GM18520 (cell line): ENCODE measurements around the gene ZNF892.
A peak's percentile ranks its signal among the peaks of the same experiment; 100 is the strongest.
"Not testable (repeated sequence)": the region's sequence is repeated elsewhere in the genome, so short reads cannot be mapped to it uniquely, and the experiment has no call there.

Experiments used
- ATAC-seq: cut with Tn5 transposase; IDR thresholded peaks from one replicate; pipeline ENCODE4 v1.9.1; 2021; ENCODE audit not compliant: unreplicated experiment

ZNF892 gene

DNA sequence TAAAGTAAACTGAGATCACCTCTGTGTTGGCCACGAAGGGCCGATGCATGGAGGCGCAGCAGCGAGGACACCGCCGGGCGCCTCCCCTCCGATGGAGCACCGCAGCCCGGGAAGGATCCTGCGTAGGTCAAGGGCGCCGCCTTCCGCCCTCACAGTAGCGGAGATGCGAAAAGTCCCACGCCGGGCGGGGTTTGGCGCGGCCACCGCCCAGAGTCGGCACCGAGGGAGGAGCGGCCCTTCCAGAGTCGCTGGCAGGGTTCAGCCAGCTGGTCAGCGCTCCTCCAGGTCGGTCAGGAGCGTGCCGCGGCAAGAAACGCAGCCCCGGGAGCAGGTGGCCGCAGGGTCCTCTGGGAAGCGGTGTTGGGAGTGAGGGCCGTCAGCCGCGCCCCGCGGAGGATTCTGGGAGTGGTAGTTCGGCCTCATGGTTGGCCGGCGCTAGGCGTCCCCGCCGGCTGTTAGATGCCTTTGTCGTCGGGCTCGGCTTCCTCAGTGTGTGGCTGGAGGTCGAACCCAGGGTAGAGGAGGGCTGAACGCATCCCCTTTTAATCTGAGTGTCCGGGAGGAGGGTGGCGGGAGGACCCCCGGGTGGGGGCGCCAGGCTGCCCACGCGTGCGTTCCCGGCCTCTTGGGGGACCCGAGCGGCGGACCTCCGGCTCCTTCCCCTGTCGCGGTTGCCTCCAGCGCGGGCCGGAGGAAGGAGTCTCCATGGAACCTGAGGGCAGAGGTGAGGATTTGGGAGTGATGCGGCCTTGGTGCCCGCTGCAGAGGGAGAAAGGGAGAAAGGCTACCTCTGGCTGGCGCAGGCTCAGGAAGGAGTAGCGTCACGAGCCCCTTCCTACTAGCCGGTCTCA is at the start of gene ZNF892:
Gene ZNF892, plus strand, starts transcription at position 411 of the 851 bp plus-strand sequence. Its CDS starts 295 bp downstream, at position 706.
- peak; percentile 87 for ATAC-seq

DNA sequence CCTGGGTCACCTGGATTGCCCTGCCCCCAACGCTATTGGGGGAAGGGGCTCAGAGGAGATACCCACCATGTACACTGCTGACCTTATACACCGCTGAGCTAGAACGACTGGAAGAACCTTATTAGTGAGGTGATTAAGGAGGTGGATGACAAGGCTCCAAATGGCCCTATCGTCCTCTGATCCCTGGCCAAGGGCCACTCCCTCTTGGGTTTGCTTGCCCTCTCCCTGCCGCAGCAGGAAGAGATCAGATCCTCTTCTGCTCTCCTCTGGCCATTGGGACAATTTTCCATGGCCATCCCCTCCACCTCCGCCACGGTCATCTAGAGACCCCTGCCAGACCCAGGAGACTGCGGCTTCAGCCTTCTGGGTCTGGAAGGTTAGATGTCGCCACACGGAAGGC is 48.9 kb upstream of the ZNF892 start:
- no peak for ATAC-seq

DNA sequence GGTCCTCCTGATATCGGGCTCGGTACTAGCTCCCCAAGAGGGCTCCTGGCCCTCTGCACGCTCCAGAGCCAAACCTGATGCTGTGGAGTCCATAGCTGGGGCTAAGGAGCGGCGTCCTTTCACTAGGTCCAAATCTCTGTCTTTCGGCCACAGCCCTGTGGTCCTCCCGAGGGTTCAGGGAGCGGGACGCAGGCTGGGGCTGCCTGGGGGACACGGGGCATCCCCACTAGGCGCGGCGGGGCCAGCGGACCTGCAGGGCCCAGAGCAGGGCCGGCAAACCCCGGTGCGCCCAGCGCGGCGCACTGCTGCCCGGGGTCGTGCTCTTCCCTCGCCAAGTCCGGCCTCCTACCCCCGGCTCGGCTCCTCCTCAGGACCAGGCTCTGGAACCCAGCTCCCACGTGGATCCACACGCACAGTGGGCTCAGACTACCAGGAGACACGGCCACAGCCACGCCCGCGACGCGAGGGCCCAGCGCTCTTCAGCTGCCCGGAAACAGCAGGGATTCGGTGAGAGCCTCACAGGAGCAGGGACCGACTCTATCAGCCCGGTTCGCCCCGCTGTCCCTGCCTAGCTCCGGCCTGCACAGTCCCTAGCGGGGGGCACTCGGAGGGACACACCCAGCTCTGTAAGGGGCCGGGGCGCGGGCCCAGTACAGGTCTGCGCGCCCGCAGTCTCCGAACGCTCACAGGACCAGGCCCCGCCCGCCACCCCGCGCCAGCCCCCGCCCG is 48.3 kb upstream of the ZNF892 start:
- peak; percentile 17 for ATAC-seq

DNA sequence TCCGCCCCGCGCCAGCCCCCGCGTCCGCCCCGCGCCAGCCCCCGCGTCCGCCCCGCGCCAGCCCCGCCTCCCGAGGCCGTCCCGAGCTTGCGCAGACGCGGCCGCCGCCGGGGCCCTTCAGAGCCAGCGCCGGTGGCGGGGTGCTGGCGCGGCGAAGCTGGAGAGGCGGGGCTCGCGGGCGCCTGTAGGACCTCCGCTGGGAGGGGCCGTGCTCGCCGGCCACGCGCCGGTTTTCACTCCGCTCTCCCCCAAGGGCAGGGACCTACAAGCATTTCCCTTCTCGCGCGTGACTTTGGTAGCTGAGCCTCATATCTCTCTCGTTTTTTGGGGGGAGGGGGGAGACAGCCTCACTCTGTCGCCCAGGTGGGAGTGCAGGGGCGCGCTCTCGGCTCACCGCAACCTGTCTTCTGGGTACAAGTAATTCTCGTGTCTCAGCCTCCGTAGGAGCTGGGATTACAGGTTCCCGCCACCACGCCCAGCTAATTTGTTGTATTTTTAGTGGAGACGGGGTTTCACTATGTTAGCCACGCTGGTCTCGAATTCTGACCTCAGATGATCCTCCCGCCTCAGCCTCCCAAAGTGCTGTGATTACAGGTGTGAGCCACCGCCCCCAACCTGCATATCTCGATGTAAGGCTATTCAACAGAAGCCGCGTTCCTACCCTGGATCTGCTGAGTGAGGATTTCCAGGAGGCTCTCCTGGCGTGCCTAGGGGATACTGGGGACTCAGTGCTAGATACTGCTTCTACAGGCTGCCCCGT is 47.5 kb upstream of the ZNF892 start, which contains the start of gene ZNF514:
Gene ZNF514, minus strand, starts transcription at position 159 of the 760 bp plus-strand sequence. CDS start 6,595 bp downstream, outside the sequence.
- peak; percentile 83 for ATAC-seq

DNA sequence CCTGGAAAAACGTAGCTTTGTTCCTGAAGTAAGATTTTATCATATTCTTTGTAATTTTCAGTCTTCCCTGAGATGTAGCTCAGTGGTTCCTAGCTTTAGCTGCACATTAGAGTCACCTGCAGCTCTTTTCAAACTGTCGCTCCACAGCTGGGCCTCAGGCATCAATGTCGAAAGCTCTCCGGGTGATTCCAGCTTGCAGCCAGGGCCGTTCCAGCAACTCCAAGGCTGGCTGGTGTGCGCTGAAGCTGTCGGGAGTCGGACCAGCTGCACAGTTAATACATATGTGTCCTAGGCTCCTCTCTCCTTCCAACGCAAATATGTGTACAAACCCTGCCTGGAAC is 42.3 kb upstream of the ZNF892 start:
- ATAC-seq: no peak

DNA sequence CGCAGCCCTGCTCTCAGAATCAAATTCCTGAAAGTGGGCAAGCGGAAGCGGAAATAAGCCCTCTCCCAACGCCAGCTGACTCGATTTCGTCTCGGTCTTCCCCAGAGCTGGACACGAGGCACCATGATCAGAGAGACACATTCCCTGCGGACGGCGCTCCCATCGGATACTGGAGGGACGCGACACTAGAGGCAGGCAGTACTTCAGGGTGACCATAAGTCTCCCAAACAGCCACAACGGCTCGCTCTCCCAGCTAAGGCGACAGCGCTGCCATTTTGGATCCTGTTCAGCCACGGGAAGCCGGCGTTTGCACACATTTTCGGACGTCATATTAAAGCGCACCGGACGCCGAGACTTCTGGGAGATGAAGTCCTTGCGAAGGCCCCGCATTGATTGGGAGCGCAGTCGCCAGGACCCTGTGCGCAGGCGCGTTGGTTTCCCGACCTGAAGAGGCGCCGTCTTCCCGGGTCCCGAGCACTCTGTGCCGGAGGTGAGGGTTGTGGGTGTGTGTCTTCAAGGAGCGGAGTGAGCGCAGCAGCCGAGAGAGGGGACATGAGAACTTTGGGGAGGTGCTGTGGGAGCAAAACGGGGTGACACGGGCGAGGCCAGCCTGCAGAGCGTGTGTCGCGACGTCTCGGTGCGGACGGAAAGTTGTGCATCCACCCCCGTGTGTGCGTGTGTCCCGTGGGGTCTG is 41.8 kb upstream of the ZNF892 start, which contains the start of gene ZNF2:
Gene ZNF2, plus strand, starts transcription at position 439 of the 694 bp plus-strand sequence. CDS start 10,418 bp downstream, outside the sequence.
- ATAC-seq: peak; percentile 90

DNA sequence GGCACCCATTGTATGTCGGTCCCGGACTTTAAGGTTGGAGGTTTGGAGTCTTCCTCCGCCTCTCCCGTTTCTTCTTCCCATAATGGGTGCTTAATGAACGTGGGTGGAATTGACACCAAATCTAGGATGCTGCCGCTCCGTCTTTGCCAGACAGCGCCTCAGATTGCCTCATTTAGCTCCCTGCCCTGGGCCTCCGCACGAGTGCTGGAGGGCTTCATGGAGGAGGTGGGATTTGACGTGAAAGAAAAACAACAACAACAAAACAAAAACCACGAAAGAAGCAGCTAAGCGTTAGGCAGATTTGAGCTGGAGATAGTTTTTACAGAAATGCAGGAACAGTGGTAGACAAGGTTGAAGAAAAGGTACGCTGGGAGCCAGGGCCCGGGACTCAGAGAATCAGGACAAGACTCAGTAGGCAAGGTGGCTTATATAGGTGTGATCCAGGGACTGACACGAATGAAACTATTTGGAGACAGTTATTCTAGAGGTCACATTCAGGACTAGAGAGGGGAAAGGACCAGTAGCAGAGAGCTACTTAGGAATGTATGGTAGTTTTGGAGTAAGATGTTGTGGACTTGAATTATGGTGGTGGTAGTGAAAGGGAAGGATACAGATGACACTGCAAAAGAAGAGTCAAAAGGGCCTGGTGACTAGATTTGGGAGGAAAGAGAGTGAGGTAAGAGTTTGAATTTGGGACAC is 41.1 kb upstream of the ZNF892 start:
- peak; percentile 3 for ATAC-seq

DNA sequence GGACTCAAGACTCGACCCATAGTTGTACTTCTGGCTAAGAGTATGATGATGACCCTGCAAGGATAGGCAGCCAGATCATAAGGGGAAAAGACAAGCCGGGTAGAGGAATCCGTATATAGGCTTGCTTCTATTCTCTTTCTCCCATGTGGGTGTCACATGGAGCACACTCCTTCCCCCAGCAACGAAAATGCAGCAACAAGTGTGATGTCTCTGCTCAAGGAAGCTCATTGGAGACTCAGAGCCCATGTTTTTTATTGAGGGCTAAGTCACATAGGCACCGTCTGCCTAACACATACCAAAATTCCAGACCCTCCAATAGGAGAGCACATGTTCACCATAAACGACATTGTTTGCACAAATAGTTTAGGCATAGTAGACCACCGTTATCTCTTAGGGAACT is 35.4 kb upstream of the ZNF892 start:
- ATAC-seq: no peak

DNA sequence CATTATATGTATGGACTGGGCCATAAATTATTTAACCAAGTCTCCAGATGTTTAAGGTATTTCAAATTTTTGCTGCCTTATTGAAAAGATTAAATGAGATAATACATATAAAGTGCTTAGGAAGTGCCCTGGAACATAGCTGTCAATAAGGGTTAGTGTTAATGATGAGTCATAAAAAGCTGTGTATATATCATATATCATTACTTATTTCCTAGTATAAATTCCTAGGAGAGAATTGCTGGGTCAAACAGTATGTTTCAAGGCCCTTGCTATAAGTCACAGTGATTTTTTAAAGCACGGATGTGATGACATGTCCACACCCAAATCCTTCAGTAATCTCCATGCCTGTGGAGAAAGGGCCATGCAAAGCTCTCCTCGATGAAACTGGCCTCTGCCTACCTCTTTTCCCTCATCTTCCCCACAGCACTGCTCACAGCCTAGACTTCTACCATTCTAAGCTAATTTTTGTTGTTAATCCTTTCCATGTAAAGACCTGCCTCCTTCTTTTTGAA is 33.2 kb upstream of the ZNF892 start:
- ATAC-seq: no peak

DNA sequence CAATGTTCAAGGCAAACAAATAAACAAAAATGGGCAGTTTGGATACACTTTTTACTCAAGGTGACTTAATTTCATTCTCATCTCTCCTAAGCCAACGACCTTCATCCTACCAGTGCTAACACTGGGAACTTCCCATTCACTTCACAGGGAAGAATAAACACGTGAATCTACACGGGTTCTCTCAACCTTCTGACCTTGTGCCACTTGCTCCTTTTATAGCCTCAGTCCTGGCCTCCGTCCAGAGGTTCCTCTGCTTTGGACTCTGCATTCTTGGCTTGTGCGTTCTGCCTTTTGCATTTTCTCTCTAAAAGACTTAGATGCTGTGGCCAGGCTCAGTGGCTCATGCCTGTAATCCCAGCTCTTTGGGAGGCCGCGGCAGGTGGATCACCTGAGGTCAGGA is 27.9 kb upstream of the ZNF892 start:
- ATAC-seq: no peak

DNA sequence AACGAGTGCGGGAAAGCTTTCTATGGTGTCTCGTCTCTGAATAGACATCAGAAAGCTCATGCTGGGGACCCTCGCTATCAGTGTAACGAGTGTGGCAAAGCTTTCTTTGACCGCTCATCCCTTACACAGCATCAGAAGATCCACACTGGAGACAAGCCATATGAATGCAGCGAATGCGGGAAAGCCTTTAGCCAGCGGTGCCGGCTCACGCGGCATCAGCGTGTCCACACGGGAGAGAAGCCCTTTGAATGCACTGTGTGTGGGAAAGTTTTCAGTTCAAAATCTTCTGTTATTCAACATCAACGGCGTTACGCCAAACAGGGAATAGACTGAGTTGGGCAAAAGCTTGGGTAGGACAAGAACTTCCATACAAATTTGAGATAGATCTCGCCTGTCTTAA is 25.5 kb upstream of the ZNF892 start:
- ATAC-seq: no peak

DNA sequence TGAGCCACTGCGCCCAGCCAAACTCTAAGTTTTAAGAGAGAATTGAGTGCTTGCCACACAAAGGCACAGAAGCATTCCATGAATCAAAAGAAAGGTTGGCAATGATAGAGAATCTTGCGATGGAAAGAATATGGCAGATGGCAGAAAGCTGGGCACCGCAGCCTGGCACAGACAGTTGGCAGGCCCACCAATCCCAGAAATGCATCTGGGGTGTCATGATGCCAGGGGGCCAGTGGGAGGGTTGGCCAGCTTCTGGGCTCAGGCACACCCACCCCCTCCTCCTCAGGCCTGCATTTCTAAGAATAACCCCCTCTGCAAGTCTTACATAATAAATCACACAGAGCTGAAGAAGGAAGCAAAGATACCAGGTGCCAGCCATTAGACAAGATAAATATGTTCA is 22.1 kb upstream of the ZNF892 start:
- ATAC-seq: no peak

DNA sequence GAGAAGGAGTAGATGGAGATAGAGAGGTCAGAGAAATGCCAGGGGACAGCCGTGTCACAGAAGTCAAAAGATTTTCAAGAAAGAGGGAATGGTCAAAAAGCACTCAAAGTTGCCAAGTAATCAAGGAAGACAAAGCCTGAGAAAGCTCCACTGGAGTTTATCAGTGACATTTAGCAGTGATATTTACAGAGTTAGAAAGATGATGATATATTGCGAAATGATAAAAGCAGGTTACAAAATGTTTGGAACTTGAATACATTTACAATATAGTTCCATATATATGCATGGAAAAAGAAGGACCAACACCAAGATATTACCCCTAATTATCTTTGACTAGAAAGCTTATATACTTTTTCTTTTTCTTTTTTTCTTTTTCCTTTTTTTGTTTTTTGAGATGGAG is 21.3 kb upstream of the ZNF892 start:
- ATAC-seq: no peak

DNA sequence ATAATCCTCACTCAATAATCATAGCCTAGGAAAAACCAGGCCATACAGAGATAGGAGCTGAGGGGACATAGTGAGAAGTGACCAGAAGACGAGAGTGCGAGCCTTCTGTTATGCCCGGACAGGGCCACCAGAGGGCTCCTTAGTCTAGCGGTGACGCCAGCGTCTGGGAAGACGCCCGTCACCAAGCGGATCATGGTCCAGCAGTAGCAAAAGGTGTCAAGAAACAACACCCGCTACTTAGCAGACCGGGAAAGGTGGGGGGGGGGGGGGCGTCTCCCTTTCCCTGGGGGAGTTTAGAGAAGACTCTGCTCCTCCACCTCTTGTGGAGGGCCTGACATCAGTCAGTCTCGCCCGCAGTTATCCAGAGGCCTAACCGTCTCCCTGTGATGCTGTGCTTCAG is 14.4 kb upstream of the ZNF892 start:
- not testable (repeated sequence) for ATAC-seq

DNA sequence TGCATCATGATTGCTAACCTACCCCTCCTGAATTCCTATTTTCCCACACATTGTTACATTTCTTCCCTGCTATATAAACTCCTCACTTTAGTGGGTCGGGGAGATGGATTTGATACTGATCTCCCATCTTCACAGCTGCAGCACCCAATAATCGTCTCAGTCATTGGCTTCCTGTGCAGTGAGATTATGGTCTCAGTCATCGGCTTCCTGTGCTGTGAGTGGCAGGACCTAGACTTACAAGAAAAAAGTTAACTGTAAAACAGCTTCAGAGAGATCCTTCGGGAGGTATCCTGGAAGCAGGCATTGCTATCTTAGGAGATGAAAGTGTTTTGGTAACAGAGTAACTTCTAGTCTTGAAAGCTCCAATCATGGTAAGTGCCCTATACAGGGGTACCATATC is 3.4 kb upstream of the ZNF892 start:
- no peak for ATAC-seq

DNA sequence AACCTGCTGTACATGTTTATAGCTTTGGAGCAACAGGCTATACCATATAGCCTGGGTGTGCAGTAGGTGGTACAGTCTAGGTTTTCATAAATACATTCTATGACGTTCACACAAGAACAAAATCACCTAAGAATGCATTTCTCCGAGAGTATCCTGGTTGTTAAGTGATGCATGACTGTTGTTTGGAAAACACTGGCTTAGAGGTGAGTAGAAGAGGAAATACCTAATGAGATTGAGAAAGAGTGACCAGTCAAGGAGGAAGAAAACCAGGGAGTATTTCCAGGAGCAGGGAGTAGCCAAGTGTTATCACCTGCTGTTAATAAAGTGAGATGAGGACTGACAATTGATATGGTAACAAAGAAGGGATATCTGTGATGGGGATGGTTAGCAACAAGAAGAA is 2.9 kb upstream of the ZNF892 start:
- no peak for ATAC-seq

DNA sequence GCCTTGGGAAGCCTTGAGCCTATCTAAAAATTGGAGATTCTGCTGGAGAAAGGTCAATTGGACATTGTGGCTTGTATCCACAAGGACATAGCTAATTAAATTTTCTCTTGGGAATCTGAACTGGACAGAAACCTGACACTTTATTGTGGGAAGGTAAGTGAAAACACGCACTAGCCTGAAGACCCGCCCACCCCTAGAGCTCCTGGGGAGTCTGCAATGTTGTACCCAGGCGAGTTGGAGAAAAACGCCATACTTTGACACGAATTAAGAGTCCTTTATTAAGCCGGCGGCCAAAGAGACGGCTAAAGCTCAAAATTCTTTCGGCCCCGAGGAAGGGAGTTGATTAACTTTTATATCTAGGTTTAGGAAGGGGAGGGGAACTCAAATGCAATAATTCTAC is 1.2 kb upstream of the ZNF892 start:
- ATAC-seq: no peak

DNA sequence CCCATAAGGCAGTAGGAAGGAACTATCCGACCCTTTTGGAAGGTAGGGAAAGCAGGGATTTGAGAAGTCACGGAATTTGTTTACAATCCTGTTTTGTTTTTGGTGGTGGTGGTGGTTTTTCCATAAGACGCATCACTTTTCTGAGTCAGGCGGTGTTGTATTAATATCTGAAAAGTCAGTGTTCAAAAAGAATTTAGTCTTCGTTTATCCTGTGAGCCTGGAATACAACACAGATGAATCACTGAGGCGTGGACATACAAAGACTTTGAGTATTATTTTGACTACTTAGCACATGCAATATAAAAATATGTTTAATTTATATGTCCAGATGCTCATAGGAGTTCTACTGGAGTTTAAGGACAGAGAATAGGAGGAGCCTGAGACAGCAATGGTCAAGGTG is 785 bp downstream of the ZNF892 start:
- no peak for ATAC-seq

DNA sequence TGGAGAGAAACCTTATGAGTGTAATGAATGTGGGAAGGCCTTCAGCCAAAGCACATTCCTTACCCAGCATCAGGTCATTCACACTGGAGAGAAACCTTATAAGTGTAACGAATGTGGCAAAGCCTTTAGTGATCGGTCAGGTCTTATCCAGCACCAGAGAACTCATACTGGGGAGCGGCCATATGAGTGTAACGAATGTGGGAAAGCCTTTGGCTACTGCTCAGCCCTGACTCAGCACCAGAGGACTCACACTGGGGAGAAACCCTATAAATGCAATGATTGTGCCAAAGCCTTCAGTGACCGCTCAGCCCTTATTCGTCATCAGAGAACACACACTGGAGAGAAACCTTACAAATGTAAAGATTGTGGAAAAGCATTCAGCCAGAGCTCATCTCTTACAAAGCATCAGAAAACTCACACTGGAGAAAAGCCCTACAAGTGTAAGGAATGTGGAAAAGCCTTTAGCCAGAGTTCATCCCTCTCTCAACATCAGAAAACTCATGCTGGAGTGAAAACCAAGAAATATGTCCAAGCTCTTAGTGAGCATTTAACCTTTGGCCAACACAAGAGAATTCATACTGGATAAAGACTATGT is 7.8 kb downstream of the ZNF892 start:
- ATAC-seq: no peak

DNA sequence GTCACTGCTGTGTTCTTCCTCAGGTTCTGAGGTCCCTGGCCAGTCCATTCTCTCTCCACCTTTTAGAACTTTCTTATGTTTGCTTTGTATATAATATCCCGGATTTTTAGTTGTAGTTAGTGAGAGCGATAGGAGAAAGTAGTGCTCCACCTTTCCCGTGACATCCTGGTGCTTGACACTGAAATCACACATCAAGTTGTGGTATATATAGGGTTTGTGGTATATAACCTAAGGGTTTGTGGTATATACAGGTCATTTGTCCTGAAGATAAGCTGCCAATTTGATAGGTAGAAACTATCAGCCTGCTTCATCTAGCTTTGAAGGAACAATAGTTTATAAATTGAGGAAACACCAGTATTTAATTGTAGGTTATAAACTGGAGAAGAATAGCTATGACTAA is 13.1 kb downstream of the ZNF892 start:
- no peak for ATAC-seq
